H54 (cell line): Measurements from ENCODE around the gene STK11.
A peak's percentile ranks its signal among the peaks of the same experiment; 100 is the strongest.

Experiments used
- DNase-seq: peaks from one replicate; pipeline ENCODE4 v3.0.0; 2011; ENCODE audit warnings: low spot score, mixed read lengths; ENCODE audit not compliant: insufficient read length
- FAIRE-seq: peaks from 3 replicates; lab custom pipeline; 2011; peaks lifted over from hg19 to GRCh38; lab: Jason Lieb, UNC
- POLR2A ChIP-seq: IDR thresholded peaks from 2 replicates; pipeline ENCODE4 v1.6.1; 2011; ENCODE audit warnings: low read depth, mild to moderate bottlenecking, low read length

STK11 gene

DNA sequence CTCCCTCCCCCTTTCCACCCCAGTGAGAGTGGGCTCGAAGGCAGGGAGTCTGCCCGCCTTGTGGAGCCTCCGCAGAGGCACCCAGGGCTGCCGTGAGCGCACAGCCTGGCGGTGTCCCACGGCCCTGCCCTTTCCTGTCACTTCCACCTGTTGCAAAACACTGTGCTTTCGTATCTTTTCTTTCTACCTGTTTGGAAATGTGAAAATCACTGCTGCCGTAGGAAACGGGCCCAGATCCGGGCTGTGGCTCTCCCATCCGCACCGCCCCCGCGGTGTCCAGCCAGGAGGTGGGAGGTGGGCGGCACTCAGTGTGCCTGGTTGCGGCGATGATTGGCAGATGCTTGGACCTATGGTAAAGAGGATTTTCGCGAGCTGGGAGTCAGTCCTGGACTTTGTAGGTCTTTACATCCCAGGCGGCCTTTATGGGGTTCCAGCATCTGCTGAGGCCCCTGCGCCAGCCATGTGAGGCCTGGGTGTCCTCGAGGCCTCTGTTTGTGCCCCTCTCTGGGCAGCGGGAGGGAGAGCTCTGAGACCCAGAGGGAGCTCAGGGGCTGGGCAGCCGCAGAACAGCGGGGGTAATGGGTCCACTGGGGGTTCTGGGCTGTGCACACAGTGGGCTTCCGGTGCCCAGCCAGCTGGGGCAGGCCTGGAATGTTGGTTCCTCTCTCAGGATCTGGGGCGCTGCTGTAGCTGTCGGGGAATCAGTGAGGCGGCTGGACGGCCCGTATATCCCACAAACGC lies 6.1 kb downstream of the STK11 start:
- no peak for DNase-seq
- no peak for FAIRE-seq
- TF ChIP-seq POLR2A, result no peak

DNA sequence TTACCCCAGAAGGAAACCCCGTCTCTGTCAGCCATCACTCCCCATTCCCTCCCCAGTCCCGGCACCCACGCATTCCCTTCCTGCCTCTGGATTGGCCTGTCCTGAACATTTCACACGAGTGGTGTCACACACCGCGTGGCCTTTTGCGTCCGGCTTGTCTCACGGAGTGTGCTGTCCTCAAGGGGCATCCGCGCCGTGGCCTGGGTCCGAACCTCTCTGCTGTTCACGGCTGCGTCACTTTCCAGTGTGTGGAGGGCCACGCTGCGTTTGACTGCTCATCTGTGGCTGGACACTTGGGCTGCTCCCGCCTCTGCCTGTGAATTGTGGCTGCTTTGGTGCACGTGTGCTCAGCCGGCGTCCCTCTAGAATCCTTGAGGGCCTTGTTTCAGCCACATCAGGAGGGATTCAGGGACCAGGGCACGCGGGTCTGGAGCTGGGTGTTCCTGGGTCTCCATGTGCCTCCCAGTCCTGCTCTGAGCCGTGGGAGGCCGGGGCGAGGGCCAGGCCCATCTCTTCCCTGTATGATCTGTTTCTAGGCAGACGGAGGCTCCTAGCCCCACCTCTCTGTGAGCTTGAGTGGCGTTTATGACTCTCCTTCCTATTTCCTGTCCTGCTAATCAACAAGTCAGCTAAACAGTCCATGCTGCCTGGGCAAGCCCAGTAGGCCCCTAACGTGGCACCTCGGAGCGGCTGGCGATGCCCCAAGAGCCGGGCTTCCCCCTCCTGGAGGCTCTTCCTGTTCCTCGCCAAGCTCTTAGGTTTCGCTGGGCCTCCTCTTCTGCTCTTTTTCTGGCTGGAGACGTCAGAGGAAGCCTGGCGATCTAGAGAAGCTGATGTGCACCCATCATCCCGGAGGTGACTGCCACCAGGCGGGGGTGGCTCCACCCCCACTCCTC lies 8.1 kb downstream of the STK11 start:
- DNase-seq (no peak), FAIRE-seq (no peak)
- no peak for TF ChIP-seq POLR2A

- FAIRE-seq (no peak), DNase-seq (no peak)
- TF ChIP-seq POLR2A, result no peak
These were observed 8.8 kb downstream of the STK11 start for GRCh38 chr19:1214299-1214861.

- DNase-seq (no peak), FAIRE-seq (no peak)
- TF ChIP-seq POLR2A, result peak; percentile 30; the same call in 1 of the 2 replicates
These were observed 9.5 kb downstream of the STK11 start for GRCh38 chr19:1214862-1215731.

- no peak for FAIRE-seq
- no peak for TF ChIP-seq POLR2A
These were observed 11.2 kb downstream of the STK11 start for GRCh38 chr19:1216756-1217155.

DNA sequence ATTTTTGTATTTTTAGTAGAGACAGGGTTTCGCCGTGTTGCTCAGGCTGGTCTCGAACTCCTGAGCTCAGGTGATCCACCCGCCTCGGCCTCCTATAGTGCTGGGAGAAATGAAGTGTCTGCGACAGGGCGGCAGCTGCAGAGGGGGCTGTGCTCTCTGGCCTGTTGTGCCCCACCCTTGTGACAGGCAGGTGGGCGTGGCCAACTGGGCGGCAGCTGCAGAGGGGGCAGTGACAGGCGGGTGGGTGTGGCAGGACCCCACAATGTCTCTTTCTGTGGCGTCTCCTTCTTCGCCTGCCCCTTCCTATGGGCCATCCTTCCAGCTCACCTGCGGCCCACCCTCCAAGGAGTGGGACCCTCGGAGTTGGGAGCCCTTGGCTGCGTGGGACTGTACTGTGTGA lies 11.8 kb downstream of the STK11 start:
- no peak for TF ChIP-seq POLR2A
- DNase-seq (no peak), FAIRE-seq (no peak)

More at GRCh38 chr19:1216756-1217155, 11.2 kb downstream of the STK11 start:
- DNase-seq, result no peak

DNA sequence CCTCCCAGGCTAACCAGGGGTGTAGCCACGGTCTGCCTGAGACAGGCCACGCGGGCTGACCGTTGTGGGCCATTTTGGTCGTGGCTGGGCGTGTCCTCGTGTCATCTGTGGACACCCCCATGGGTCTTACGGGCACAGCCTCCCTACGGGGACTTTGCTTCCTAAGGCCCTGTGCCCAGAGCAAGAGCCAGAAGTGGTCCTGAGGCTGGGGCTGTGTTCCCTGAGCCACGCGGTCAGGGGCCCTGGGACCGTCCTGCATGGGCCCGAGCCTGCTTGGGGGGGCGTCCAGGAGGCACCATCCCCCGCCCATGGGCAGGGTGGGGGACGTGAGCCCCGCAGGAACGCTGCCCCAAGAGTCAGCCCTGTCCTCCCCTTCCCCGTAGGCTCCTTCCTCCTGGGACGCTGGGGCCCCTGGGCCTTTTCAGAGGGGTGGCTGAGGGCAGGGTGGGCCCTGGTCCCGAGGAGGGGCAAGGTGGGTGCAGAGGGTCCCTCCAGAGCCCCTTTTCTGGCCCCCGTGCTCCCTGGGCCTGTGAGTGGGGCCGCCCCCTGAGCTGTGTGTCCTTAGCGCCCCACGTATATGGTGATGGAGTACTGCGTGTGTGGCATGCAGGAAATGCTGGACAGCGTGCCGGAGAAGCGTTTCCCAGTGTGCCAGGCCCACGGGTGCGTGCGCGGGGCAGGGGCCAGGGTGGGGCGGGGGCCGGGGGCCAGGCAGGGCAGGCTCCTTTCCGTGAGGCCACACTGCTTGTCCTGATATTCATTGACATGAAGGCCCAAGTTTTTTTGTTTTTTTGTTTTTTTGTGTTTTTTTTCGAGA lies 13.4 kb downstream of the STK11 start:
- DNase-seq, result no peak
- FAIRE-seq, result no peak

DNA sequence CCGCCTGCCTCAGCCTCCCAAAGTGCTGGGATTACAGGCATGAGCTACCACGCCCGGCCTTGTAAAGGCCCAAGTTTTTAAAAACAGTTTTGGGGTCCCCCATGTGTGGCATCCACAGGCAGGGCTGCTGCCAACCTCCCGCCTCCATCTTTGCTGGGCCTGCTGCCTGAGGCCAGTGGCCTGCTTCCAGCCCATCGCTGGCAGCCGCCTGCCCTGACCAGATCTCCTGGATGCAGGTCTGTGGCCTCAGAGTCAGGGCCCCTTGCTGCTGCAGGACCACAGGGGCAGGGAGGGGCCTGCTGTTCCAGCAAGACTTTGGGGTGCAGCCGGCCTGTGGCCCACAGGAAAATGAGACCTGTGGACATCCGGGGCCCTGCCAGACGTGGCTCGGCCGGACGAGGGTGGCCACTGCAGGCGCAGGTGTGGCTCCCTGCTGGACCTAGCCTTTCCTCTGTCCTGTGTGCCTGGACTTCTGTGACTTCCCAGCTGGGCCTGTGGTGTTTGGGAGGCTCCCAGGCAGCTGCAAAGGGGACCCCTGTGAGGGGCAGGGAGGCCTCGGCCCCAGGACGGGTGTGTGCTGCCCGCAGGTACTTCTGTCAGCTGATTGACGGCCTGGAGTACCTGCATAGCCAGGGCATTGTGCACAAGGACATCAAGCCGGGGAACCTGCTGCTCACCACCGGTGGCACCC lies 14.4 kb downstream of the STK11 start:
- no peak for TF ChIP-seq POLR2A
- no peak for FAIRE-seq
- no peak for DNase-seq

More for the DNA sequence above, 13.4 kb downstream of the STK11 start:
- no peak for TF ChIP-seq POLR2A

GRCh38 chr19:1220477-1220930 lies 14.9 kb downstream of the STK11 start:
- FAIRE-seq (no peak), DNase-seq (no peak)

GRCh38 chr19:1220976-1221903 lies 15.7 kb downstream of the STK11 start:
- FAIRE-seq (no peak), DNase-seq (no peak)
- TF ChIP-seq POLR2A, result 0 out of 2 replicates have a peak, but pooled peaks have one; percentile 9

More at GRCh38 chr19:1220477-1220930, 14.9 kb downstream of the STK11 start:
- TF ChIP-seq POLR2A, result no peak

GRCh38 chr19:1221904-1222255 lies 16.3 kb downstream of the STK11 start:
- TF ChIP-seq POLR2A, result no peak
- FAIRE-seq (no peak), DNase-seq (no peak)
